IMR-90 (cell line): ENCODE measurements around the gene PYGO2. TPM values are rescaled to one million over a fixed set of nuclear protein-coding genes. Genes with fewer than 3 reads are reported as not detected.
A peak's percentile ranks its signal among the peaks of the same experiment; 100 is the strongest.

Experiments
- ATAC-seq: fragments of 200-7000 bp; cut with Tn5 transposase; 2 replicates; pipeline ENCODE4 v1.9.1; 2020; ENCODE audit warnings: low read depth, mild to moderate bottlenecking, moderate library complexity
- BruUV-seq: library from RNA; stranded (reverse); fragments of 400-500 nt; replicated peaks from 2 replicates; lab custom pipeline; 2021; lab: Mats Ljungman, UMichigan
- CTCF ChIA-PET: fragments of 300-600 bp; formaldehyde crosslinking; extraction: SDS; loops from one replicate; lab custom pipeline; 2021; ENCODE audit warnings: antibody characterized with exemption; lab: Yijun Ruan, JAX
- POLR2A ChIA-PET: fragments of 300-600 bp; sonication (Branson Sonifier 250); formaldehyde crosslinking; loops from one replicate; lab custom pipeline; 2022; ENCODE audit warnings: antibody characterized with exemption; ENCODE audit not compliant: unreplicated experiment; lab: Charles Lee
- DNase-seq: peaks from one replicate; pipeline ENCODE4 v3.0.0; 2013
- H2AFZ ChIP-seq: replicated peaks from 2 replicates; pipeline ENCODE3; 2013; ENCODE audit warnings: low read length, mild to moderate bottlenecking; ENCODE audit not compliant: poor library complexity
- H2AK5ac ChIP-seq: 2 replicates; pipeline ENCODE4 v1.6.1; 2013; ENCODE audit warnings: low read depth, low read length, inconsistent platforms
- H2AK9ac ChIP-seq: replicated peaks from 2 replicates; pipeline ENCODE3; 2013; ENCODE audit warnings: mild to moderate bottlenecking, low read depth, low read length, moderate library complexity; ENCODE audit not compliant: poor library complexity
- H2BK120ac ChIP-seq: 2 replicates; pipeline ENCODE4 v1.6.1; 2013; ENCODE audit warnings: low read depth, low read length, inconsistent platforms
- H2BK15ac ChIP-seq: 3 replicates; pipeline ENCODE4 v1.6.1; 2013; ENCODE audit warnings: low read depth, low read length, inconsistent platforms
- H2BK20ac ChIP-seq: 2 replicates; pipeline ENCODE4 v1.6.1; 2013; ENCODE audit warnings: low read depth, mild to moderate bottlenecking, inconsistent platforms, low read length, moderate library complexity
- H2BK5ac ChIP-seq: 2 replicates; pipeline ENCODE4 v1.6.1; 2013; ENCODE audit warnings: mild to moderate bottlenecking, low read depth, low read length, inconsistent platforms; ENCODE audit not compliant: poor library complexity, severe bottlenecking
- H3K14ac ChIP-seq: replicated peaks from 2 replicates; pipeline ENCODE4 v1.6.1; 2013; ENCODE audit warnings: low read depth, low read length, inconsistent platforms
- H3K18ac ChIP-seq: 2 replicates; pipeline ENCODE4 v1.6.1; 2013; ENCODE audit warnings: low read depth, low read length, control low read depth
- H3K23ac ChIP-seq: 2 replicates; pipeline ENCODE4 v1.6.1; 2013; ENCODE audit warnings: low read depth, low read length, inconsistent platforms
- H3K27ac ChIP-seq: 2 replicates; pipeline ENCODE4 v1.5.1; 2013; ENCODE audit warnings: mild to moderate bottlenecking, control low read depth, low read length; ENCODE audit not compliant: insufficient read depth
- H3K27me3 ChIP-seq: 2 replicates; pipeline ENCODE4 v1.6.1; 2013; ENCODE audit warnings: low read length; ENCODE audit not compliant: control insufficient read depth, insufficient read depth
- H3K36me3 ChIP-seq: 2 replicates; pipeline ENCODE4 v1.6.1; 2013; ENCODE audit warnings: low read length, mixed read lengths; ENCODE audit not compliant: control insufficient read depth, insufficient read depth
- H3K4ac ChIP-seq: 2 replicates; pipeline ENCODE4 v1.6.1; 2013; ENCODE audit warnings: low read depth, low read length, inconsistent platforms
- H3K4me1 ChIP-seq: 2 replicates; pipeline ENCODE4 v1.6.1; 2013; ENCODE audit warnings: low read length, mixed read lengths; ENCODE audit not compliant: control insufficient read depth, insufficient read depth
- H3K4me2 ChIP-seq: 2 replicates; pipeline ENCODE4 v1.6.1; 2013; ENCODE audit warnings: low read depth, mild to moderate bottlenecking, control low read depth, low read length, moderate library complexity
- H3K4me3 ChIP-seq: 2 replicates; pipeline ENCODE4 v1.5.1; 2013; ENCODE audit warnings: low read depth, mild to moderate bottlenecking, control low read depth, low read length, moderate library complexity; ENCODE audit not compliant: insufficient read depth
- H3K56ac ChIP-seq: 2 replicates; pipeline ENCODE4 v1.6.1; 2013; ENCODE audit warnings: low read length, inconsistent platforms; ENCODE audit not compliant: insufficient read depth; ENCODE audit errors: extremely low read depth
- H3K79me1 ChIP-seq, 2 experiments: 2 replicates each; pipeline ENCODE4 v1.6.1; 2013; ENCODE audit warnings: low read length in 2 of 2, inconsistent platforms in 1 of 2, low read depth in 1 of 2
- H3K9ac ChIP-seq: 2 replicates; pipeline ENCODE4 v1.6.1; 2013; ENCODE audit warnings: low read depth, low read length, control low read depth
- H3K9me1 ChIP-seq: 2 replicates; pipeline ENCODE4 v1.6.1; 2013; ENCODE audit warnings: low read length, inconsistent platforms; ENCODE audit not compliant: insufficient read depth
- H3K9me3 ChIP-seq: 2 replicates; pipeline ENCODE4 v1.6.1; 2013; ENCODE audit warnings: low read length; ENCODE audit not compliant: control insufficient read depth, insufficient read depth
- H4K20me1 ChIP-seq: 2 replicates; pipeline ENCODE4 v1.6.1; 2013; ENCODE audit warnings: low read length, inconsistent platforms; ENCODE audit not compliant: insufficient read depth
- H4K5ac ChIP-seq: 2 replicates; pipeline ENCODE4 v1.6.1; 2013; ENCODE audit warnings: mild to moderate bottlenecking, low read depth, low read length, control low read depth
- H4K8ac ChIP-seq, 2 experiments: 2 replicates each; pipeline ENCODE4 v1.6.1; 2013; ENCODE audit warnings: low read depth in 2 of 2, low read length in 2 of 2, control low read depth in 1 of 2, inconsistent platforms in 1 of 2
- H4K91ac ChIP-seq: 2 replicates; pipeline ENCODE4 v1.6.1; 2013; ENCODE audit warnings: low read depth, low read length, inconsistent platforms; ENCODE audit not compliant: insufficient read depth
- RAD21 ChIP-seq: IDR thresholded peaks from 2 replicates; pipeline ENCODE4 v1.6.1; 2012; ENCODE audit warnings: low read length, improper control_type of control experiment
- WGBS, 2 experiments: methylation state at CpG; one replicate each; pipeline versions ENCODE4 v1.1.5 to v1.1.7; 2013; ENCODE audit warnings: missing lambda C conversion rate in 2 of 2; ENCODE audit not compliant: insufficient read length in 1 of 2; ENCODE audit errors: extremely low coverage in 2 of 2; 5-methylcytosine and 5-hydroxymethylcytosine counted together
- dilution Hi-C: fragments of 300-500 bp; cut with HindIII; formaldehyde crosslinking; loops from one replicate; pipeline ENCODE4 v1.14.3; 2018; ENCODE audit warnings: low sequenced_read_pairs; ENCODE audit not compliant: unreplicated experiment
- in situ Hi-C: fragments of 300-500 bp; cut with MboI; formaldehyde crosslinking; loops from 3 replicates; pipeline ENCODE4 v1.14.3; 2019; ENCODE audit warnings: low sequenced_read_pairs, inconsistent platforms, mixed read lengths
- intact Hi-C: fragments of 100-400 bp; cut with micrococcal nuclease; formaldehyde crosslinking; loops from 2 replicates; pipeline ENCODE4 v1.10.0; 2022
- polyA plus RNA-seq, 3 experiments: library from polyadenylated mRNA; depleted of rRNA; stranded (reverse); fragments of >200 nt; gene quantifications; 2 replicates each; pipeline ENCODE4 v1.2.3, GENCODE V29; 2012; ENCODE audit warnings: low replicate concordance in 1 of 3
- total RNA-seq: library from RNA; depleted of rRNA; stranded (reverse); fragments of >200 nt; gene quantifications from 2 replicates; pipeline ENCODE4 v1.2.3, GENCODE V29; 2012

PYGO2 gene
- total and polyA plus RNA-seq, 2 of the 4 experiments (the other 2 are of a cell fraction): 5.4 to 14.8 TPM

DNA sequence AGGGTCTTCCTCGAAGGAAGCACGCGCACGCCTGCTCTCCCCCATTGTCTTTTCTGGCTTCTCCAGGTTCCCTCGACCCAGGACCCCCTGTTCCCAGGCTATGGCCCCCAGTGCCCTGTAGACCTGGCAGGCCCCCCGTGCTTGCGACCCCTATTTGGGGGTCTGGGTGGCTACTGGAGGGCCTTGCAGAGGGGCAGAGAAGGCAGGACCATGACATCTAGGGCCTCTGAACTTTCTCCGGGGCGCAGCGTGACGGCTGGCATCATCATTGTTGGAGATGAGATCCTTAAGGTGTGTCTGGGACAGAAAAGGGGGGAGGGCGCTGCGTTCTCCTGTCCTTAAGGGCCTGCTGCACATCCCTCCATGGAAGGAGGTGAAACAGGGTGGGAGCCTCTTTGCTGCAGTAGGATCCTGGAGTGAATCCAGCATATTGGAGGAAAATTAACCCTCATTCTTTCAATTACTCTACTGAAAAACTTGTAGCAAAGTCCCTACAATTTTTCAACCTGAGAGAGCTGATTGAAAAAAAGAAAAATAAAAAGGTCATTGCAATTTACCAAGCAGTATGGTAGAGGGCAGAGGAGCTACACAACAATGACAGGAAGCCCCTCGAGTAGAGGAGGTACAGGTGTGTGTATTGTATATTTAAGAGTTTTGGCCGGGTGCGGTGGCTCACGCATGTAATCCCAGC, 22.3 kb upstream of the PYGO2 start:
- 20% methylated on average over 1 of the region's 17 CpGs; no CpG with 5 or more reads in 1 of the 2 experiments for WGBS, 2 experiments
- H3K4me3 ChIP-seq: peak overlapping the region; percentile 78

More for the DNA sequence above, 22.3 kb upstream of the PYGO2 start:
- Histone ChIP-seq H2AFZ (peak overlapping the region; percentile 12), H3K9me3 (no peaks in the 10 kb centered on the region), H4K8ac (peak overlapping the region; percentile 71 to 95; a peak in 3 of 4 replicates), H3K4ac (peak overlapping the region; percentile 70), H3K79me1 (peaks cover 16 to 55% of the 10 kb centered on the region in 2 experiments; a peak in 3 of 4 replicates), H3K18ac (no peak overlapping the region), H2BK15ac (no peak overlapping the region), H4K5ac (no peak overlapping the region; the same call in 1 of the 2 replicates), H3K23ac (peak overlapping the region; percentile 72; the same call in 1 of the 2 replicates), H3K9me1 (0 out of 2 replicates have a peak, but pooled peaks cover 3% of the 10 kb centered on the region), H3K36me3 (peaks cover 13% of the 10 kb centered on the region), H4K91ac (peak overlapping the region; percentile 49), H3K56ac (peak overlapping the region; percentile 80; the same call in 1 of the 2 replicates), H2BK120ac (no peak overlapping the region), H2AK9ac (peak overlapping the region; percentile 88), H3K4me1 (peaks cover 3% of the 10 kb centered on the region), H3K27me3 (no peaks in the 10 kb centered on the region), H3K14ac (no peak overlapping the region; the same call in 1 of the 2 replicates), H3K4me2 (peak overlapping the region; percentile 76), H3K9ac (peak overlapping the region; percentile 92), H2BK20ac (no peak overlapping the region), H3K27ac (peak overlapping the region; percentile 3; the same call in 1 of the 2 replicates), H2BK5ac (no peak overlapping the region), H4K20me1 (peaks cover 6% of the 10 kb centered on the region; the same call in 1 of the 2 replicates), H2AK5ac (peak overlapping the region; percentile 7; the same call in 1 of the 2 replicates)
- intact Hi-C loops (no loop called here), in situ Hi-C loops (no loop called here), dilution Hi-C loops (no loop called here)
- TF ChIP-seq RAD21: no peak
- no peak for ATAC-seq
- ChIA-PET CTCF (interaction anchor here (1.8 kb wide), 1 partner anchor 13 kb away, joined by 5 read pairs; the partner anchor contains the start of gene SHC1), POLR2A (interaction anchor here (1.0 to 1.1 kb wide), 2 partner anchors 9 to 11 kb away, joined by 3 to 5 read pairs; no protein-coding TSS in a partner anchor)
- DNase-seq: no peak
- BruUV-seq: no TSS peak
